Right atrium auricular region (tissue), 2 donors: ENCODE results near the gene PTMS. TPM values are rescaled to one million over a fixed set of nuclear protein-coding genes. Genes with fewer than 3 reads are reported as not detected.

Experiments used
- DNase-seq: peaks from one replicate; pipeline ENCODE4 v3.0.0-alpha.2; 2019; ENCODE audit warnings: low spot score
- H3K27ac ChIP-seq, 2 donors: fragments of 200-600 bp; sonication (generic); 1 replicate in 1 of 2; 2 replicates in 1 of 2; pipeline ENCODE4 v1.5.1; 2016 to 2019
- H3K27me3 ChIP-seq, 2 donors: fragments of 200-600 bp; sonication (generic); one replicate each; pipeline versions ENCODE4 v1.5.1 to v1.6.0; 2017 to 2019
- H3K36me3 ChIP-seq: fragments of 200-600 bp; sonication (generic); one replicate; pipeline ENCODE4 v1.5.1; 2016
- H3K4me1 ChIP-seq, 2 donors: fragments of 200-600 bp; sonication (generic); one replicate each; pipeline versions ENCODE4 v1.5.1 to v1.6.0; 2017 to 2019
- H3K4me3 ChIP-seq, 2 donors: fragments of 200-600 bp; sonication (generic); 1 replicate in 1 of 2; 2 replicates in 1 of 2; pipeline ENCODE4 v1.5.1; 2017 to 2019; ENCODE audit warnings: mild to moderate bottlenecking in 1 of 2, moderate library complexity in 1 of 2
- H3K9me3 ChIP-seq, 2 donors: fragments of 200-600 bp; sonication (generic); one replicate each; pipeline ENCODE4 v1.5.1; 2019
- CTCF ChIP-seq, 2 donors: fragments of 200-600 bp; sonication (generic); IDR thresholded peaks; one replicate each; pipeline ENCODE4 v1.5.1; 2019; ENCODE audit warnings: antibody characterized with exemption in 2 of 2
- total RNA-seq, 2 donors: library from RNA; depleted of rRNA; stranded (reverse); fragments of >200 nt; gene quantifications; one replicate each; pipeline ENCODE4 v1.1.0, GENCODE V29; 2016

The PTMS gene
- total RNA-seq, 2 donors from 2014 or later = 67.8 to 119 TPM

- H3K4me1 ChIP-seq = no peaks in the 10 kb centered on the region
- H3K27me3 ChIP-seq = no peaks in the 10 kb centered on the region
- DNase-seq = no peak
- no peaks in the 10 kb centered on the region for H3K9me3 ChIP-seq
- no peak for TF ChIP-seq CTCF (IDR thresholded peaks at IDR 0.05)
- no peak overlapping the region for H3K4me3 ChIP-seq
- H3K36me3 ChIP-seq = no peaks in the 10 kb centered on the region
- no peak overlapping the region for H3K27ac ChIP-seq
Observed at GRCh38 chr12:6784296-6784695, 18.1 kb downstream of the PTMS start.

- Histone ChIP-seq H3K4me1 (no peaks in the 10 kb centered on the region), H3K4me3 (no peak overlapping the region), H3K36me3 (no peaks in the 10 kb centered on the region), H3K9me3 (no peaks in the 10 kb centered on the region), H3K27ac (no peak overlapping the region), H3K27me3 (no peaks in the 10 kb centered on the region)
- TF ChIP-seq CTCF (IDR thresholded peaks at IDR 0.05) = no peak
- DNase-seq = no peak
Observed at GRCh38 chr12:6784761-6785160, 18.6 kb downstream of the PTMS start.

- H3K4me3 ChIP-seq = no peak overlapping the region
- no peak for TF ChIP-seq CTCF (IDR thresholded peaks at IDR 0.05)
- no peaks in the 10 kb centered on the region for H3K4me1 ChIP-seq
- DNase-seq = no peak
- no peak overlapping the region for H3K27ac ChIP-seq
- no peaks in the 10 kb centered on the region for H3K9me3 ChIP-seq
- no peaks in the 10 kb centered on the region for H3K36me3 ChIP-seq
- no peaks in the 10 kb centered on the region for H3K27me3 ChIP-seq
Observed at GRCh38 chr12:6786416-6787094, 20.4 kb downstream of the PTMS start.

- H3K36me3 ChIP-seq = no peaks in the 10 kb centered on the region
- H3K9me3 ChIP-seq = no peaks in the 10 kb centered on the region
- TF ChIP-seq CTCF (IDR thresholded peaks at IDR 0.05) = no peak
- no peak overlapping the region for H3K4me3 ChIP-seq
- H3K27ac ChIP-seq = no peak overlapping the region
- H3K27me3 ChIP-seq = no peaks in the 10 kb centered on the region
- H3K4me1 ChIP-seq = no peaks in the 10 kb centered on the region
- no peak for DNase-seq
Observed at GRCh38 chr12:6787309-6787708, 21.1 kb downstream of the PTMS start.

GRCh38 chr12:6788972-6789924 lies 23.1 kb downstream of the PTMS start, which contains the start of gene CD4:
Gene CD4 (plus strand): TSS chr12:6789528. CDS start chr12:6800139, 10,611 bp downstream.
- Histone ChIP-seq H3K36me3 (no peaks in the 10 kb centered on the region), H3K4me1 (no peaks in the 10 kb centered on the region), H3K4me3 (peak within 1 kb of the TSS in 1 of 2 donors; percentile 28), H3K9me3 (no peaks in the 10 kb centered on the region), H3K27me3 (no peaks in the 10 kb centered on the region), H3K27ac (peak within 1 kb of the TSS in 1 of 2 donors; percentile 20)
- TF ChIP-seq CTCF (IDR thresholded peaks at IDR 0.05) = no peak
- DNase-seq = peak; percentile 73
